Posterior vena cava (tissue), 2 donors: ENCODE data around the gene HPS1. TPM values are rescaled to one million over a fixed set of nuclear protein-coding genes. Genes with fewer than 3 reads are reported as not detected.
A peak's percentile ranks its signal among the peaks of the same experiment; 100 is the strongest.
"Not testable (repeated sequence)": the region's sequence is repeated elsewhere in the genome, so short reads cannot be mapped to it uniquely, and the experiment has no call there.

Source experiments
- DNase-seq: peaks from one replicate; pipeline ENCODE4 v3.0.0-alpha.2; 2020; ENCODE audit warnings: low spot score
- intact Hi-C, 2 donors: fragments of 100-400 bp; cut with DNase I; formaldehyde crosslinking; loops; one replicate each; pipeline versions ENCODE4 v1.14.1 to v1.14.2; 2022 to 2023
- total RNA-seq, 2 donors: library from RNA; stranded (reverse); fragmentation: NEBNext Ultra II Directional; extraction: Animal tissue kit (Norgen Biotek cat#: 25700); gene quantifications; one replicate each; pipeline ENCODE4 v1.2.1, GENCODE V29; 2021
- donor health status: DM: yes; HTN: yes; CAD: no.
- donor health status: DM: yes; HTN: yes; CAD: no.

HPS1 gene
- total RNA-seq, 2 donors from 2014 or later, result 53.2 to 60.8 TPM

DNA sequence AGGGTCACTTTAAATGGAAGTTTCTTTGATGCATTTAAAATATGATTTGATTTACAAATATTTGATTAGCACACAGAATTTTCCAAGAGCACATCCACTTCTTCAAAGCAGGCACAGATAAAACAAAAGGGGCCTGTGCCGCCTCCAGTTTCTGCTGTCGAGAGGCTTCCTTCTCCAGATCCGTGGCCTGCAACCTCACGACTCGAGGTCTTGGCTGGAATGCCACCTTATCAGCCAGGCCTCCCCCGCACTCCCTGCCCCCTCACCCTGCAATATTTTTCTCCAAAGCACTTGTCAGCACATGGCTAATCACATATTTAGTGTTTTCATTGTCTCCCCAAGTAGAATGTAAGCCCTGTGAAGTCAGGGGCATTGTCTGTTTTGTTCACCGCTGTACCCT, 44.3 kb downstream of the HPS1 start:
- no peak for DNase-seq
- intact Hi-C loops, result no loop called here

GRCh38 chr10:98400482-98400881, 46.3 kb downstream of the HPS1 start:
- peak; percentile 30 for DNase-seq
- intact Hi-C loops, result no loop called here

DNA sequence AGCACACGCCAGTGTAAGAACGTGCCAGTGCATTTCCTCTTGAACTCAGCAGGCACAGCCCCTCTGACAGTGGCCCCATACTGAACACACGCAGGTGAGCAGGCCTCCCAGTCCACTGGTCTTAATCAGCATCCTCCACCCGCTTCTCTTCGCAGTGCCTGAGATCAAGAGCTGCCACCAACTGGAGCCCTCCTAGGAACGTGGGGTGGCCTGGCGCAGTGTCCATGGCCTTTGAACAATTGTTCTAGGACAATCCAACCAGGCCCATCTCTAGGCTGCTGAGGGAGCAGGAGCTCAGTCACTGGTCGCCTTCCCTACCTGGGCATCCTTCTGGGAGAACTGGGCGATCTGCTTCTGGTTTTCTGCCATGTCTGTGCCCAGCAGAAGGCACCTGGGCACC, 47.0 kb downstream of the HPS1 start:
- peak; percentile 36 for DNase-seq
- intact Hi-C loops, result loop anchor here in 1 of 2 donors (10.0 kb wide), 1 partner anchor 155 kb away; no protein-coding TSS in a partner anchor

DNA sequence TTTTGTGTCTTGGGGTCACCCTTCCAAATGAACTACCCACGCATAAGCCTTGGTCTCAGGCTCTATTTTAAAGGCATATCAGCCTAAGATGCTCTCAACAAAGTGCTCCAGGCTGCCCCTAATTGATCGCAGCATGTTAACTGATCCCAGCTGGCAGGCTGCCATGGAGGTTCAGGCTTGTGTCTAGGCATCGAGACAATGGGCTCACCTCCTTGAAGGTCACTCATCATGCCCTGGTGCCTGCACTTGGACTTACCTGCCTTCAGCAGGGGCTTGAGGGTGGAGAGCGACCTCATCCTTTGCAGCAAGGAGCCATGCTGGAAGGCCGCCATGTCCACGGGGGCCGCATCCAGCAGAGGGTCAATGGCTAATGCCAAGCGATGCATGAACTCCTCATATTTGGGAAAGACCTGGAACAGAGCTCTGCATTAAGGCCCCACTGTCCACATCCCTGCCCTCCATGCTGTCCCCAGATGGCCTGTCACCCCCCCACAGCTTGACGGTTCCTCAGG, 49.6 kb downstream of the HPS1 start:
- peak; percentile 64 for DNase-seq
- intact Hi-C loops, result loop anchor here in 1 of 2 donors (10.0 kb wide), 1 partner anchor 152 kb away; no protein-coding TSS in a partner anchor

DNA sequence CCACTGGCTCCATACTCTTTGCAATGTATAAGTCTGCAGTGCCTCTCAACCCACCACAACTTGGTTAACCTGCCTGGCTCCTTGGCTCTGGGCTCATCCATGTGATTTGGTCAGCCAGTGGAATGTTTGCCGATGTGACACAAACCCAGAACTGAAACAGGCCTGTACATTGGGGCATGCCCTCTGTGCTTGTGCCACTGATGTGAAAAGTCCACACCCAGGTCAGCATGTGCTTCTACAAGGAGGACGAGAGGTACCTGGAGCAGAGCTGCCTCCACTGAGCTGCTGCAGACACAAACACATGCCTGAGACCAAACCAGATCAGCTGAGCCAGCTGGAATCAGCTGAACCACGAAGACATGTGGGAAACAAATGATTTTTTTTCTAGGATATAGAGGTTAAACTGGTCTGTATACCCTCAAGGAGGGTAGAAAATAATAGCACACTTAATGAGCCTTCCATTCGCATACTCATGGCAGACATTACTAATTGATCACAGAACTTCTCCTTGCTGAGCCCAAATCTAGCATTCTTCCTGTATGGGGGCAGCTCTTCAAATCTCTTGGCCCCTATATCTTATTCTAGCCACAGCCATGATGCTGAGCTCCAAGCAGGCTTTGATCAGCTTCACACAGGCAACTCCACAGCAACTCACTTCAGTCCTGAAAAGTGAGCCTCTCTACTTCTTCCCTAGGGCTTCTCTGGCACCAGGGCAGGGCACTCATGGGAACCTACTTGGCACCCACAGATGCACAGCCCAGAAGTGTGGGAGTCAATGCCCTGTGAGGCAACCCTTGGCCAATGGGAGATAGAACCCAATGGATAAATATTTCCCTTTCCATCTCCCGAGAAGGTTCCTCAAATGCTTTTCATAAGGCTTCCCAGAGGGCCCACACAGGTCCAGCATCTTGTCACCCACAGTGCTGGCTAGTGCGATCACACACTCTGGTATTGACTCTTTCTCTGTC, 50.4 kb downstream of the HPS1 start:
- intact Hi-C loops, result loop anchor here in 1 of 2 donors (10.0 kb wide), 1 partner anchor 152 kb away; no protein-coding TSS in a partner anchor
- DNase-seq, result peak; percentile 3

GRCh38 chr10:98394851-98395440, 51.8 kb downstream of the HPS1 start:
- intact Hi-C loops, result loop anchor here in 1 of 2 donors (10.0 kb wide), 1 partner anchor 150 kb away; no protein-coding TSS in a partner anchor

DNA sequence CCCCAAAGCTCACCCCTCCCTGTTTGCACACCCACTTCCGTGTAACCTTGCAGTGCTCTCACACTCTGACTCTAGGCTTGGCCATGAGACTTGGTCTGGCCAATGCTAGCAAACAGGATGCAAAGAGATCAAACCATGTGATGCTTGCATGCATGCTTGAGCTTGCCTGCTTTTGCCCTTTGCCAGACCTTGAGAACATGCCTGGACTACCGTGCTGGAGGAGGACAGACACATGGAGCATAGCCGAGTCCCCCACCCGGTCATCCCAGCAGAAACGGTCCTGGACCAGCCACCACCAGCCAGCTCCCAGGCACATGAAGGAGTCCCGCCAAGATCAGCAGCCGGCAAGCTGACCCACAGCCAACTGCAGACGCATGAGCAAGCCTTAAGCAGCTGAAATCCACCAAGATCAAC, 55.1 kb downstream of the HPS1 start:
- intact Hi-C loops, result loop anchor here in 1 of 2 donors (10.0 kb wide), 1 partner anchor 147 kb away; no protein-coding TSS in a partner anchor
- DNase-seq, result peak; percentile 91

More at GRCh38 chr10:98394851-98395440, 51.8 kb downstream of the HPS1 start:
- peak; percentile 29 for DNase-seq

- intact Hi-C loops, result loop anchor here in 1 of 2 donors (10.0 kb wide), 1 partner anchor 146 kb away; no protein-coding TSS in a partner anchor
- DNase-seq, result no peak
Observed at GRCh38 chr10:98391065-98391464, 55.7 kb downstream of the HPS1 start.

DNA sequence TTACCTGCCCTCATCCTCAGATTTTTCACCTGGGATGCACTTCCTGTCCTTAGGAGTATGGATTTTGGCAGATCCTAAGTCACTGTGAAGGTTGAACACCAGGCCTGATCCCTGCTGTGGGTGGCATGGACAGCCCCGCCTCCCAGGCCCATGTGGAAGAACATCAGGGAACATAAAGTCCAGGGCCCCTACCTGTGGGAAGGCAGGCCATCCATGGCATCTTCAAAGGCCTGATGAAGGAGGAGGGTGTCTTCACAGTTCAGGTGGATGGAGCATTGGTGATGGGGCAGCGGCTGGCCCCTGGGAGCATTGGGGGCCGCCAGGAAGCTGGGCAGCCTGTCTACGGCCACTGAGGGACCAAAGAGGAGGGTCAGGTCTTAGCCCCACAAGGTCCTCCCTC, 56.3 kb downstream of the HPS1 start:
- intact Hi-C loops, result loop anchor here in 1 of 2 donors (10.0 kb wide), 1 partner anchor 146 kb away; no protein-coding TSS in a partner anchor
- DNase-seq, result no peak

DNA sequence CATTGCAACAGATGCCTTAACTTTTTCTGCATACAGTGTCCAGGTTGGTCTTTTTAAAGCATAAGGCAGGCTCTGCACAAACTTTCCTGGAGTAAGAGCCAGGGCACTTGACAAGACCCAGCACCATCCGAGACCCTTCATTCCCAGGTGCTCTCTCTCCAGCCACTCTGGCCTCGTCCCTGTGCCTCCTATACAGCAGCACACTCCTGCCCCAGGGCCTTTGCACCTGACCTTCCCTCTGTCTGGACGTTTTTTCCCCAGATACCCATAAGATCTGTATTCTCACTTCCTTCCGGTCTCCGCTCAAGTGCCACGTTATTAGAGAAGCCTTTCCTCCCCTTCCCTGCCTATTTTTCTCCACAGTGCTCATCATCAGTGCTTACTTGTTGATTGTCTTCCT, 57.3 kb downstream of the HPS1 start:
- intact Hi-C loops, result no loop called here

GRCh38 chr10:98388101-98388655, 58.6 kb downstream of the HPS1 start:
- no peak for DNase-seq
- intact Hi-C loops, result no loop called here

More for the DNA sequence above, 57.3 kb downstream of the HPS1 start:
- no peak for DNase-seq

DNA sequence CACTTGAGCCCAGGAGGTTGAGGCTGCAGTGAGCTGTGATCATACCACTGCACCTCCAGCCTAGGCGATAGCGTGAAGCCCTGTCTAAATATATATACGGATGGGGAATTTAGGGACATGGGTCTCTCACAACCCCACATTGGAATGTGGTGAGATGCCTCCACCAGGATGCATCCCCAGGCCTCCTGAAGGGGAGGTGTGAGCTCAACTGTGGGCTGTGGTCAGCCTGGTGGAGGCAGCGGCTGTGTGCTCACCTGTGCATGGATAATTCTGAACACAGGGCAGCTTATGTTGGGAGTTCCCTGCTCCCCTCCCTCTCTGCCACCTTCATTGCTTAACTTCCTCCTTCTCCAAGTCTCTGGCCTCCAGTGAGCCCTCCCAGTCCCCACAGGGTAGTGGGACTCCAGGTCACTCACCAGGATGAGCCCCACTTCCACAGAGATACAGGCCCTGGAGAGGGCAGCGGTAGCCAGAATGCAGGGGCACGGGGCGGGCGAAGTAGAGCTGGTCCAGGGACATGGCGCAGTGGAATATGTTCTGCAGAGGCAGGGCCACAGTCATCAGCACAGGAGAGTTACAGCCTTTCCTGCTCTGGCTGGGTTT, 62.1 kb downstream of the HPS1 start:
- intact Hi-C loops, result no loop called here
- DNase-seq, result peak; percentile 58

DNA sequence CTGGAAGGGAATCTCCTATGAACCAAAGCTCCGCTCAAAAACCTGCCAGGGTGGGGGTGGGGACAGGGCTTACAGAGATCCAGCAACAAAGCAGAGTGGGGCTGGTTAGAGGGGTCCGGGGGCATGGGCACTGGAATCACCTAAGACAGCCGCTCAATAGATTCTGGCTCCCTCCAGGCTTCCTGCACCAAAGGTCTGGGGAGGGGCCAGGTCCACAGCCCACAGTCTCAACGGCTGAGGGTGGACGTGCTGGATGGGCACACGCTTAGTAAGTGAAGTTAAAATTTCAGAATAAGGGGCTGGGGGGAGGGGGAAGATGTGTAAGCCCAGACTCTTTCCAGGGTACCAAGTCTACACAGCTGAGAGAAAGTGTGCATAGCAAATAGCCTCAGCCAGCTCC, 62.9 kb downstream of the HPS1 start:
- intact Hi-C loops, result no loop called here
- peak; percentile 67 for DNase-seq

- intact Hi-C loops, result not testable (repeated sequence)
- DNase-seq, result peak; percentile 75
Observed at GRCh38 chr10:98383134-98383667, 63.5 kb downstream of the HPS1 start.

DNA sequence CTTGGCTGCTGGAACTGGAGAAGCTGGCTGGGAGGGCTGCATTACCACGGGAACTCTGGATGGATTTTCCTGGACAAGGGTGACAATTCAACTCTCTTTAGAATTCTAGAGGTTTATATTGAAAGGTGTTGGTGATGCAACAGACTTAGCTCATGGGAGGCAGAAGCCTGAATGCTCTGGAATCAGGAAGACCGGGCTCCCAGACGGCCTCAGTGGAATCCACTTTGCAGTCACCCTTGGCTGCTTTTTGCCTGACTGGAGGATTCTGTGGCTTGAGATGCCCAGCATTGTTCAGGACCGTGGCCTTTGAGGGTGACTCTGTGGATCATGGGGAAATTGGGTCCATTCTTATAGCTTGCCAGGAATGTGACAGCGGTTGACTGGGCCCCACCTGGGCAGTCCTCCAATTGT, 64.0 kb downstream of the HPS1 start:
- intact Hi-C loops, result no loop called here
- peak; percentile 66 for DNase-seq

- DNase-seq, result peak; percentile 29
- intact Hi-C loops, result no loop called here
Observed at GRCh38 chr10:98380493-98381339, 66.0 kb downstream of the HPS1 start.

DNA sequence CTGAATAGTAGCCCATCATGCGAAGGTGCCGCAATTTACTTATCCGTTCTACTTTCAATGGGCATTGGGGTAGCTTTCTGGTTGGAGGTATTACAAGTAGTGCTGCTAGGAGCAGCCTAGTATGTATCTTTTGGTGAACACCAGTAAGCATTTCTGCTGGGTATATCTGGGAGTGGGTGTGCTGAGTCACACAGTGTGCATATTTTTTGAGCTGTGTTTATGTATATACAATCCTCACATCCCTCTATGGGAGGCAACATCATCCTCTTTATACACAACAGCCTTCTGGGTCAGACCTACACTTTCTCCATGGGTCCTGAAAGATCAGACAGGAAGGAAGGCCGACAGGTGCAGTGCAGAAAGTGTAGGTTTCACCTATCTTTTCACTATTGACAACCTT, 68.0 kb downstream of the HPS1 start:
- DNase-seq, result no peak
- intact Hi-C loops, result loop anchor here in 1 of 2 donors (5.0 kb wide), 1 partner anchor 1129 kb away; no protein-coding TSS in a partner anchor

GRCh38 chr10:98377536-98377935, 69.2 kb downstream of the HPS1 start:
- DNase-seq, result no peak
- intact Hi-C loops, result loop anchor here in 1 of 2 donors (5.0 kb wide), 1 partner anchor 1130 kb away; no protein-coding TSS in a partner anchor
